Nephron progenitor cell (in vitro differentiated cells): ENCODE data around the gene SCRG1.

ENCODE experiments used
- DNase-seq: peaks from one replicate; pipeline ENCODE4 v3.0.0; 2021
- H3K27ac Mint-ChIP-seq: 2 replicates; pipeline ENCODE4 v1.8.0; 2021; ENCODE audit warnings: mild to moderate bottlenecking, moderate library complexity, mixed read lengths
- H3K27me3 Mint-ChIP-seq: 2 replicates; pipeline ENCODE4 v1.8.0; 2021; ENCODE audit warnings: mild to moderate bottlenecking, low read depth, mixed read lengths; ENCODE audit not compliant: poor library complexity
- H3K36me3 Mint-ChIP-seq: 2 replicates; pipeline ENCODE4 v1.8.0; 2021; ENCODE audit warnings: low read depth, mixed read lengths
- H3K4me1 Mint-ChIP-seq: 2 replicates; pipeline ENCODE4 v1.8.0; 2021; ENCODE audit warnings: mixed read lengths
- H3K4me3 Mint-ChIP-seq: 2 replicates; pipeline ENCODE4 v1.8.0; 2021; ENCODE audit warnings: mild to moderate bottlenecking, moderate library complexity, mixed read lengths
- H3K9me3 Mint-ChIP-seq: 2 replicates; pipeline ENCODE4 v1.8.0; 2021; ENCODE audit warnings: mild to moderate bottlenecking, moderate library complexity, mixed read lengths
- TF ChIP-seq, protein P1 (sequence below): fragments of 200-600 bp; sonication (generic); IDR thresholded peaks from 2 replicates; pipeline ENCODE4 v1.5.0; 2021; ENCODE audit warnings: antibody characterized with exemption

The SCRG1 gene

DNA sequence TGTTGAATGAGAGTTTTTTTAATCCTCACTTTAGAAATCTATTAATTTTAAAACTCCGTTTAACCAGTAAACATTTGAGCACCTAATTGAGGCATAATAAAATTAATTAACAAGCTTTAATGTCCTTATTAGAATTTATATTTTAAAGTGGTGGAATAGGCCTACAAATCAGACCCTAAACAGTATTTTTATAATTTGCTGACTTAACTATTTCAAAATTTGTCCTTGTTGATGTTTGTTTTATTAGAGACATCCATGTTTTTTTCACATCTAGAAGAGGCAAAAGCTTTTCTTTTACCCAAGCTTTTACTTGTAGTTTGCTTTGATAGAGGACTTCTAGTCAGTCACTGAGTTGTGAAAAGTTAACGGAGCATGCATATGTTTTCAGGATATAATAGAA is 24.3 kb downstream of the SCRG1 start:
- DNase-seq: no peak
- H3K9me3 Mint-ChIP-seq: no peaks in the 10 kb centered on the region
- peaks cover 13% of the 10 kb centered on the region for H3K4me1 Mint-ChIP-seq
- H3K27me3 Mint-ChIP-seq: no peaks in the 10 kb centered on the region
- no peak overlapping the region for H3K27ac Mint-ChIP-seq
- peaks cover 36% of the 10 kb centered on the region for H3K36me3 Mint-ChIP-seq
- TF ChIP-seq, protein P1, sequence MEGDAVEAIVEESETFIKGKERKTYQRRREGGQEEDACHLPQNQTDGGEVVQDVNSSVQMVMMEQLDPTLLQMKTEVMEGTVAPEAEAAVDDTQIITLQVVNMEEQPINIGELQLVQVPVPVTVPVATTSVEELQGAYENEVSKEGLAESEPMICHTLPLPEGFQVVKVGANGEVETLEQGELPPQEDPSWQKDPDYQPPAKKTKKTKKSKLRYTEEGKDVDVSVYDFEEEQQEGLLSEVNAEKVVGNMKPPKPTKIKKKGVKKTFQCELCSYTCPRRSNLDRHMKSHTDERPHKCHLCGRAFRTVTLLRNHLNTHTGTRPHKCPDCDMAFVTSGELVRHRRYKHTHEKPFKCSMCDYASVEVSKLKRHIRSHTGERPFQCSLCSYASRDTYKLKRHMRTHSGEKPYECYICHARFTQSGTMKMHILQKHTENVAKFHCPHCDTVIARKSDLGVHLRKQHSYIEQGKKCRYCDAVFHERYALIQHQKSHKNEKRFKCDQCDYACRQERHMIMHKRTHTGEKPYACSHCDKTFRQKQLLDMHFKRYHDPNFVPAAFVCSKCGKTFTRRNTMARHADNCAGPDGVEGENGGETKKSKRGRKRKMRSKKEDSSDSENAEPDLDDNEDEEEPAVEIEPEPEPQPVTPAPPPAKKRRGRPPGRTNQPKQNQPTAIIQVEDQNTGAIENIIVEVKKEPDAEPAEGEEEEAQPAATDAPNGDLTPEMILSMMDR: no peak
- no peak overlapping the region for H3K4me3 Mint-ChIP-seq

DNA sequence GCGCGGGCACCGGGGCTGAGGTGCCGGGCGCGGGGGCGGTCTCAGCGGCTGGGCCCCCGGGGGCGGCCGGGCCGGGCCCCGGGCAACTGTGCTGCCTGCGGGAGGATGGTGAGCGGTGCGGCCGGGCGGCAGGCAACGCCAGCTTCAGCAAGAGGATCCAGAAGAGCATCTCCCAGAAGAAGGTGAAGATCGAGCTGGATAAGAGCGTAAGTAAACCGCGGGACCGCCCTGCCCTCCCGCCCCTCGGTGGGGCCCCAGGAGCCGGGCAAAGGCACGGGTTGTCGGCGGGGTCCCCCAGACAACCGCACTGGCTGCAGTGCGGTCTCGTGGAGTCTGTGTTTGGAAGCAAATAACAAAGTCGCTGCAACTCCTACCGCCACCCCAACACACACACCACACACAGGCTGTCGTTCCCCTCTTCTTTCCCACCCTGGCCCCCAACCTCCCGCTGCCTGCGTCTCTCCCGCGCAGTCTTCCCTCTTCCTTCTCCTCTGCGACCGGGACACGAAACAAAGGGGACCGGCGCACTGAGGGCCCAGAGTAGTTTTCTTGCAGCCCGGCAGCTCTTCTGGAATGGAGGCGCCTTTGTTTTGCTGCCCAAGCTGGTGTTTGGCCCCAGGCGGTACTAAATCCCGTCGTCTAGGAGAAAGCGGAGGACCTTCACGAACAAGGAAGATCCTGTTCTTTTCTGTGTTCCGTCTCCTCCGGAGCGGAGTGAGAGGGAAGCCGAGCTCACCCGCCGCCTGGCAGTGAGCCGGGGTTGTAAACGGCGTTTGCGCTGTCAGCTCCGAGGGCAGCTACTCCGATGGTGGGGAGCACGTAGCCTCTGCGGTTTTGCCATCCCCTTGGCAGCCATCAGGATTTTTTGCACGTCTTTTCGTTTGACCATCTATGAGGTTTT is 27.4 kb downstream of the SCRG1 start:
- peak overlapping the region; percentile 100 for H3K4me3 Mint-ChIP-seq
- peak overlapping the region; percentile 99 for H3K27ac Mint-ChIP-seq
- TF ChIP-seq, protein P1: no peak
- no peaks in the 10 kb centered on the region for H3K27me3 Mint-ChIP-seq
- H3K4me1 Mint-ChIP-seq: peaks cover 39% of the 10 kb centered on the region
- H3K36me3 Mint-ChIP-seq: peaks cover 27% of the 10 kb centered on the region
- H3K9me3 Mint-ChIP-seq: no peaks in the 10 kb centered on the region
- peak; percentile 66 for DNase-seq

DNA sequence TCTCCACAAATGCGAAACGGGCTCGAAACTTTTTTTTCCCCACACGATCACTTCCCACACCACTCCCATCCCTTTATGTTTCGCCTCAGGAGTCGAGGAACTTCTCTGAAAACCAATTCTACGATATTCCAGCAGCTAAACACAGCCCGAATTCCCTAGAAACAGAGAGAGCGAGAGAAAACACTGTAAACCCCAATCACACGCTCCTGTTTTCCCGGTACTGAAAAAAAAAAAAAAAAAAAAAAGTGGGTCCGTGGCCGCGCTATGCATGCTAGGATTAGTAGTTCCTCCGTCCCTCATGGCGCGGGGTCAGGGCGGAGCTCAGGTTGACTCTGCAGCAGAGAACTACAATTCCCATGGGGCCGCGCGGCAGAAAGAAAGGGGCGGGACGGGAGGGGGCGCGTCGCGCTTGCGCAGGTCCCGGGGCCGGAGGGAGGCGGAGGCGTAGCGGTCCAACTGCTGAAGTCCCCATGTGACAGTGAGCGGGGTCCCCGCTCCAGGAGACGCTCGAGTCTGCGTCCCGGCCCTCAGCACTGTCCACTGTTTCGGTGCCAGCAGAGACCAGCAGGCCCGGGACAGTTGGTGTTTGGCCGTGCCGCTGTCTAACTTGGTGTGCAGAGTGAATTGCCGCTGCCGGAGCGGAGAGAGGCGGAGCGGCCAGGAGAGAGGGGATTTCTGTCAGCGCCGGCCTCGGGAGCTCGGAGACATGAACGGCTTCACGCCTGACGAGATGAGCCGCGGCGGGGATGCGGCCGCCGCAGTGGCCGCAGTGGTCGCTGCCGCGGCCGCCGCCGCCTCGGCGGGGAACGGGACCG is 28.2 kb downstream of the SCRG1 start, which contains the start of gene SAP30:
Gene SAP30 (plus strand): TSS at position 478 of the 815 bp plus-strand sequence. CDS start 229 bp downstream, at position 707.
- Mint-ChIP-seq H3K27me3 (peaks cover 1% of the 10 kb centered on the region), H3K27ac (peak within 1 kb of the TSS; percentile 100), H3K4me1 (peaks cover 44% of the 10 kb centered on the region), H3K4me3 (peak within 1 kb of the TSS; percentile 100), H3K36me3 (peaks cover 21% of the 10 kb centered on the region), H3K9me3 (no peaks in the 10 kb centered on the region)
- TF ChIP-seq, protein P1: no peak
- peak; percentile 97 for DNase-seq

DNA sequence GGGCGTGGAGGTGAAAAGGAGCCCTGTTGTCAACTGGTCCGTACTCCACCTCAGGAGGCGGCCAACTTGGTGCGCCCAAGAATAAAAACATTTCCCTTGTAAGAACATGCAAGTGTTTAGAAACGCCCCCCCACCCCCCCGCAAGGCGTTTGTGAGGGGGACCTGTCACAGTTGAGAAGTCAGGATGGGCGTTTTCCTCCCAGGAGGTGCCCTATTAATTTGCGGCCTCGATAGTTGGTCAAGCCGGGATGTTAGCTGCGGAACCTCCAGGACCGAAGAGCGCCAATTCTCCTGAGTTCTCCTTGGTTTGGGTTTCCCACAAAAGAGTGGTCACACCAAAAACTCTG is 28.8 kb downstream of the SCRG1 start:
- Mint-ChIP-seq H3K4me1 (peaks cover 46% of the 10 kb centered on the region), H3K27ac (peak overlapping the region; percentile 100), H3K27me3 (peaks cover 3% of the 10 kb centered on the region), H3K36me3 (peaks cover 17% of the 10 kb centered on the region), H3K4me3 (peak overlapping the region; percentile 100), H3K9me3 (no peaks in the 10 kb centered on the region)
- peak; percentile 52 for DNase-seq
- TF ChIP-seq, protein P1: no peak

DNA sequence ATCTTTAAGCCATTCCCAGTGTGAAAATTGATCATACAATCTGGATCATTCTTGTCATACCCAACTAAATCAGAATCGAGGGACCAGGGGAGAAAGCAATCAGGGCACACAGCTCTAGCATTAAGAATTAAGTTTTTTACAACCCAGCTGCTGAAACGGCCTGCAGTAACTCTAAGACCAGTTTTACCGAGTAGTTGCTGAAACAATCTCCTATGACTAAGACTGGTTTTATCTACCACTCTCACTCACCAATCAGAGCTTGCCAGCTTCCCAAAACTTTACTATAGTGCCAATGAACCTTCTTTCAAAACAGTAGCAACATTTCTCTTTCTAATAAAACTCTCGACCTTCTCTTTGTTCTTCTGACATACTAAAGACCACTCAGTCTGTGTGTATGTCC is 31.0 kb downstream of the SCRG1 start:
- Mint-ChIP-seq H3K27ac (no peak overlapping the region), H3K27me3 (peaks cover 3% of the 10 kb centered on the region), H3K9me3 (no peaks in the 10 kb centered on the region), H3K36me3 (peaks cover 16% of the 10 kb centered on the region), H3K4me3 (peak overlapping the region; percentile 100), H3K4me1 (peaks cover 40% of the 10 kb centered on the region)
- TF ChIP-seq, protein P1: no peak
- no peak for DNase-seq
